ENCODE data around the gene UMAD1. TPM values are rescaled to one million over a fixed set of nuclear protein-coding genes. Genes with fewer than 3 reads are reported as not detected.

The UMAD1 gene
- total and polyA plus RNA-seq, 12 donors = 7.4 to 77.4 (median 24.4) TPM

DNA sequence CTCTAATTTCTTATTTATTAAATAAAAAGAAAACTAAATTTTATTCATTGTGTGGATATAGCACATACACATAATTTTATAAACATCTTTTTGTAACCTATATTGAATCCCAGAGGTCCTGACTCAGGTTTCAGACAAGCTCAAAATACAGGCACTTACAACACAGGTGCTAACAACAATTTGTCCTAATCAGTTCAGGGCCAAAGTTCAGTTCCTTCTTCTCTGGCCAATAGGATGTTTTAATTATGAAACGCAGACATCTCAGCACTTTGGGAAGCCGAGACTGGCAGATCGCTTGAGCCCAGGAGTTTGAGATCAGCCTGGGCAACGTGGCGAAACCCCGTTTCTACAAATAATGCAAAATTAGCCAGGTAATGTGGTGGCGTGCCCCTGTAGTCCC is 62.9 kb downstream of the UMAD1 start:
- Histone ChIP-seq H3K4me1 (replicated peaks in 1 of 2) (peaks cover 0 to 23% of the 10 kb centered on the region in 2 donors), H3K4me3 (no peak overlapping the region), H3K27me3 (no peaks in the 10 kb centered on the region), H3K27ac (no peak overlapping the region), H3K9me3 (replicated peaks in 1 of 3) (no peaks in the 10 kb centered on the region), H3K36me3 (replicated peaks in 1 of 2) (no peaks in the 10 kb centered on the region)
- intact Hi-C loops (cut with DNase I) = no loop called here
- no peak for DNase-seq
- TF ChIP-seq POLR2A (IDR thresholded peaks at IDR 0.05) = no peak
- no peak for TF ChIP-seq CTCF (IDR thresholded peaks at IDR 0.05)
- 94 to 96% (median 95%) methylated on average over 7 of the region's 7 CpGs for WGBS, 4 donors

DNA sequence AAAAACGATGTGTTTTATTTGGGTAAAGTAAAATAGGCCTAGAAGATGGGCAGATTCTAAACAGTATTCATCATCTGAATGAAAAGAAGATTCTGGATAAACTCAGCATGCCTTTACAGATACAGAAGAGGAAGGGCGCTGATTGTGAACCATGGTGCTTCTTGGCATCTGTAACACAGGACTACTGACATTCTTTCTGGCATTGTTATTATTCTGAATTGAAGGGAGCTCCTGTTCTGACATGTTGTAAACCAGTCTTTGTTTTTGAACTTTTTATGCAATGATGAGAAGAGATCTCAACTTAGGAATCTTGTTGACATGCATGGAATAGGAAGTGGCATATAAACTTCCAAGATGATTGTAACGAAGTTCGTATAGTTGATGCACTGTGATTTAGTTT is 64.3 kb downstream of the UMAD1 start:
- Histone ChIP-seq H3K27me3 (no peaks in the 10 kb centered on the region), H3K9me3 (replicated peaks in 1 of 3) (no peaks in the 10 kb centered on the region), H3K4me1 (replicated peaks in 1 of 2) (peaks cover 0 to 14% of the 10 kb centered on the region in 2 donors), H3K36me3 (replicated peaks in 1 of 2) (no peaks in the 10 kb centered on the region), H3K27ac (no peak overlapping the region), H3K4me3 (no peak overlapping the region)
- TF ChIP-seq POLR2A (IDR thresholded peaks at IDR 0.05) (no peak), CTCF (IDR thresholded peaks at IDR 0.05) (no peak)
- WGBS, 4 donors = 94 to 97% (median 95%) methylated on average over 4 of the region's 4 CpGs
- intact Hi-C loops (cut with DNase I) = no loop called here
- DNase-seq = no peak

GRCh38 chr7:7705318-7705717 is 64.8 kb downstream of the UMAD1 start:
- Histone ChIP-seq H3K27me3 (no peaks in the 10 kb centered on the region), H3K4me1 (replicated peaks in 1 of 2) (peaks cover 0 to 14% of the 10 kb centered on the region in 2 donors), H3K36me3 (replicated peaks in 1 of 2) (no peaks in the 10 kb centered on the region), H3K27ac (no peak overlapping the region), H3K9me3 (replicated peaks in 1 of 3) (no peaks in the 10 kb centered on the region), H3K4me3 (no peak overlapping the region)
- 85 to 94% (median 87%) methylated on average over 2 of the region's 2 CpGs for WGBS, 4 donors
- DNase-seq = no peak
- intact Hi-C loops (cut with DNase I) = no loop called here
- TF ChIP-seq POLR2A (IDR thresholded peaks at IDR 0.05) (no peak), CTCF (IDR thresholded peaks at IDR 0.05) (no peak)

- H3K36me3 ChIP-seq (replicated peaks in 1 of 2) = no peaks in the 10 kb centered on the region
- DNase-seq = no peak
- H3K4me3 ChIP-seq = no peak overlapping the region
- H3K9me3 ChIP-seq (replicated peaks in 1 of 3) = no peaks in the 10 kb centered on the region
- 85 to 93% (median 90%) methylated on average over 1 of the region's 1 CpG for WGBS, 4 donors
- no peak for TF ChIP-seq POLR2A (IDR thresholded peaks at IDR 0.05)
- TF ChIP-seq CTCF (IDR thresholded peaks at IDR 0.05) = no peak
- H3K27ac ChIP-seq = no peak overlapping the region
- intact Hi-C loops (cut with DNase I) = no loop called here
- H3K27me3 ChIP-seq = no peaks in the 10 kb centered on the region
- H3K4me1 ChIP-seq (replicated peaks in 1 of 2) = peaks cover 0 to 11% of the 10 kb centered on the region in 2 donors
Measured at GRCh38 chr7:7706101-7706511, 65.6 kb downstream of the UMAD1 start.
